Measurements from ENCODE around the gene TOP2A.

DNA sequence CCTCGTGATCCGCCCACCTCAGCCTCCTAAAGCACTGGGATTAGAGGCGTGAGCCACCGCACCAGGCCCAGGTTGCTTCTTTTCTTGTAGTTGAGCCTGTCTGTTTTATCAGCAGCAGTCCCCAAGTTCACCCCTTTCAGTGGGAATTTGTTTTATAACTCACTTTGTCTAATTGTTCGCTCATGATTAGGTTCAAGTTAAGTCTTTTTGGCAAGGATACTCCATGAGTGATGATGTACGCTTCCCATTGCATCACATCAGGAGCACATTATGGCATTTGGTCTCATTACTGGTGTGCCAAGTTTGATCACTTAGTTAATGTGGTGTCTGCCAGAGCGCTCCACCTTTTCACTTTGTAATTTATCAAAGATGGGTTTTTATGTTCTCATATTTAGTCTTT lies 38.7 kb downstream of the TOP2A start:
- TF ChIP-seq, protein P1, sequence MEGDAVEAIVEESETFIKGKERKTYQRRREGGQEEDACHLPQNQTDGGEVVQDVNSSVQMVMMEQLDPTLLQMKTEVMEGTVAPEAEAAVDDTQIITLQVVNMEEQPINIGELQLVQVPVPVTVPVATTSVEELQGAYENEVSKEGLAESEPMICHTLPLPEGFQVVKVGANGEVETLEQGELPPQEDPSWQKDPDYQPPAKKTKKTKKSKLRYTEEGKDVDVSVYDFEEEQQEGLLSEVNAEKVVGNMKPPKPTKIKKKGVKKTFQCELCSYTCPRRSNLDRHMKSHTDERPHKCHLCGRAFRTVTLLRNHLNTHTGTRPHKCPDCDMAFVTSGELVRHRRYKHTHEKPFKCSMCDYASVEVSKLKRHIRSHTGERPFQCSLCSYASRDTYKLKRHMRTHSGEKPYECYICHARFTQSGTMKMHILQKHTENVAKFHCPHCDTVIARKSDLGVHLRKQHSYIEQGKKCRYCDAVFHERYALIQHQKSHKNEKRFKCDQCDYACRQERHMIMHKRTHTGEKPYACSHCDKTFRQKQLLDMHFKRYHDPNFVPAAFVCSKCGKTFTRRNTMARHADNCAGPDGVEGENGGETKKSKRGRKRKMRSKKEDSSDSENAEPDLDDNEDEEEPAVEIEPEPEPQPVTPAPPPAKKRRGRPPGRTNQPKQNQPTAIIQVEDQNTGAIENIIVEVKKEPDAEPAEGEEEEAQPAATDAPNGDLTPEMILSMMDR (conservative IDR thresholded peaks at IDR 0.05) = no peak
- TF ChIP-seq ZFX (IDR thresholded peaks at IDR 0.05) = no peak

Data from C4-2B (cell line).